Endodermal cell (in vitro differentiated cells): ENCODE data around the gene LY6G6D. TPM values are rescaled to one million over a fixed set of nuclear protein-coding genes. Genes with fewer than 3 reads are reported as not detected.

Experiments
- DNase-seq: peaks from one replicate; pipeline ENCODE4 v3.0.0-alpha.2; 2017
- H3K27ac ChIP-seq: 2 replicates; pipeline ENCODE4 v1.5.1; 2013; ENCODE audit warnings: mild to moderate bottlenecking, low read depth, low read length, moderate library complexity
- H3K27me3 ChIP-seq: 2 replicates; pipeline ENCODE4 v1.6.1; 2013; ENCODE audit warnings: mild to moderate bottlenecking, low read length, moderate library complexity; ENCODE audit not compliant: insufficient read depth, control insufficient read depth, poor library complexity, severe bottlenecking
- H3K36me3 ChIP-seq: 2 replicates; pipeline ENCODE4 v1.7.0; 2013; ENCODE audit warnings: mild to moderate bottlenecking, low read length, moderate library complexity; ENCODE audit not compliant: control insufficient read depth, insufficient read depth
- H3K4me1 ChIP-seq: one replicate; pipeline ENCODE4 v1.7.0; 2013; ENCODE audit warnings: low read length; ENCODE audit not compliant: control insufficient read depth, insufficient read depth
- H3K4me3 ChIP-seq: 2 replicates; pipeline ENCODE4 v1.5.1; 2013; ENCODE audit warnings: mild to moderate bottlenecking, low read length, moderate library complexity
- H3K9ac ChIP-seq: 2 replicates; pipeline ENCODE4 v1.6.1; 2013; ENCODE audit warnings: mild to moderate bottlenecking, low read length, moderate library complexity; ENCODE audit not compliant: poor library complexity, severe bottlenecking; ENCODE audit errors: extremely low read depth
- H3K9me3 ChIP-seq: 2 replicates; pipeline ENCODE4 v1.6.1; 2013; ENCODE audit warnings: mild to moderate bottlenecking, low read length, moderate library complexity; ENCODE audit not compliant: control insufficient read depth
- H3K27ac Mint-ChIP-seq: 2 replicates; pipeline ENCODE4 v1.8.0; 2020; ENCODE audit warnings: mixed read lengths
- H3K27me3 Mint-ChIP-seq: 2 replicates; pipeline ENCODE4 v1.8.0; 2021; ENCODE audit warnings: mild to moderate bottlenecking, mixed read lengths; ENCODE audit not compliant: insufficient read depth
- H3K36me3 Mint-ChIP-seq: 2 replicates; pipeline ENCODE4 v1.8.0; 2020; ENCODE audit warnings: low read depth, mixed read lengths
- H3K4me1 Mint-ChIP-seq: 2 replicates; pipeline ENCODE4 v1.8.0; 2020; ENCODE audit warnings: mixed read lengths
- H3K4me3 Mint-ChIP-seq: 2 replicates; pipeline ENCODE4 v1.8.0; 2020; ENCODE audit warnings: mild to moderate bottlenecking, moderate library complexity, mixed read lengths
- H3K9me3 Mint-ChIP-seq: 2 replicates; pipeline ENCODE4 v1.8.0; 2020; ENCODE audit warnings: mild to moderate bottlenecking, mixed read lengths
- CTCF ChIP-seq: fragments of 200-600 bp; sonication (generic); conservative IDR thresholded peaks from 2 replicates; pipeline ENCODE4 v1.5.0; 2021; ENCODE audit warnings: antibody characterized with exemption, mild to moderate bottlenecking
- whole genome bisulfite sequencing, 2 experiments: methylation state at CpG; one replicate each; pipeline versions ENCODE4 v1.1.5 to v1.1.7; 2013; ENCODE audit warnings: missing lambda C conversion rate in 2 of 2, mixed read lengths in 1 of 2; ENCODE audit not compliant: insufficient coverage in 1 of 2, insufficient read length in 1 of 2; 5-methylcytosine and 5-hydroxymethylcytosine counted together
- total RNA-seq, 2 donors: library from RNA; stranded (reverse); fragmentation: NEBNext Ultra II Directional in 1 of 2; extraction: Animal tissue kit (Norgen Biotek cat#: 25700) in 1 of 2; gene quantifications; 2 replicates in 1 of 2; 3 replicates in 1 of 2; pipeline ENCODE4 v1.2.1, GENCODE V29; 2021

Gene LY6G6D
- total RNA-seq, 2 donors from 2014 or later, result not detected

- no peak for DNase-seq
- no peak overlapping the region for H3K27ac ChIP-seq
- WGBS, 2 experiments, result 90% methylated on average over 3 of the region's 3 CpGs; no CpG with 5 or more reads in 1 of the 2 experiments
- Mint-ChIP-seq H3K36me3 (peaks cover 62% of the 10 kb centered on the region), H3K9me3 (no peaks in the 10 kb centered on the region), H3K27me3 (no peaks in the 10 kb centered on the region), H3K27ac (no peak overlapping the region), H3K4me1 (peaks cover 17% of the 10 kb centered on the region), H3K4me3 (no peak overlapping the region)
- no peak overlapping the region for H3K4me3 ChIP-seq
- H3K9ac ChIP-seq, result no peak overlapping the region
- peaks cover 7% of the 10 kb centered on the region for H3K4me1 ChIP-seq
- H3K9me3 ChIP-seq, result no peaks in the 10 kb centered on the region
- no peaks in the 10 kb centered on the region for H3K27me3 ChIP-seq
- TF ChIP-seq CTCF, result no peak
- H3K36me3 ChIP-seq, result peaks cover 57% of the 10 kb centered on the region
These were observed 17.6 kb upstream of the LY6G6D start for GRCh38 chr6:31697555-31697954.

GRCh38 chr6:31700740-31701401 is 14.3 kb upstream of the LY6G6D start:
- H3K4me3 ChIP-seq, result peak overlapping the region; percentile 97
- Mint-ChIP-seq H3K4me1 (peaks cover 17% of the 10 kb centered on the region), H3K9me3 (no peaks in the 10 kb centered on the region), H3K36me3 (peaks cover 38% of the 10 kb centered on the region), H3K27ac (no peak overlapping the region), H3K4me3 (peak overlapping the region; percentile 87), H3K27me3 (no peaks in the 10 kb centered on the region)
- no peak for TF ChIP-seq CTCF
- peaks cover 7% of the 10 kb centered on the region for H3K4me1 ChIP-seq
- peaks cover 34% of the 10 kb centered on the region for H3K36me3 ChIP-seq
- H3K9me3 ChIP-seq, result no peaks in the 10 kb centered on the region
- 89 to 93% methylated on average over 2 to 4 of the region's 5 CpGs for WGBS, 2 experiments
- no peak for DNase-seq
- no peaks in the 10 kb centered on the region for H3K27me3 ChIP-seq
- no peak overlapping the region for H3K27ac ChIP-seq
- H3K9ac ChIP-seq, result no peak overlapping the region

GRCh38 chr6:31701666-31702404 is 13.3 kb upstream of the LY6G6D start:
- Histone ChIP-seq H3K4me1 (peaks cover 7% of the 10 kb centered on the region), H3K4me3 (peak overlapping the region; percentile 97), H3K36me3 (peaks cover 29% of the 10 kb centered on the region), H3K9ac (peak overlapping the region; percentile 90), H3K9me3 (no peaks in the 10 kb centered on the region), H3K27me3 (no peaks in the 10 kb centered on the region), H3K27ac (no peak overlapping the region)
- H3K27ac Mint-ChIP-seq, result peak overlapping the region; percentile 93
- 66 to 67% methylated on average over 5 to 7 of the region's 7 CpGs for WGBS, 2 experiments
- DNase-seq, result no peak
- H3K9me3 Mint-ChIP-seq, result no peaks in the 10 kb centered on the region
- peaks cover 30% of the 10 kb centered on the region for H3K36me3 Mint-ChIP-seq
- H3K27me3 Mint-ChIP-seq, result no peaks in the 10 kb centered on the region
- H3K4me1 Mint-ChIP-seq, result peaks cover 17% of the 10 kb centered on the region
- TF ChIP-seq CTCF, result no peak
- H3K4me3 Mint-ChIP-seq, result peak overlapping the region; percentile 87
